UCSD-AML1 (cell line): ENCODE results near the gene NBEA.

Experiments
- DNase-seq: peaks from one replicate; lab custom pipeline; 2025; ENCODE audit not compliant: unreplicated experiment; lab: John Stamatoyannopoulos, UW

Gene NBEA

DNA sequence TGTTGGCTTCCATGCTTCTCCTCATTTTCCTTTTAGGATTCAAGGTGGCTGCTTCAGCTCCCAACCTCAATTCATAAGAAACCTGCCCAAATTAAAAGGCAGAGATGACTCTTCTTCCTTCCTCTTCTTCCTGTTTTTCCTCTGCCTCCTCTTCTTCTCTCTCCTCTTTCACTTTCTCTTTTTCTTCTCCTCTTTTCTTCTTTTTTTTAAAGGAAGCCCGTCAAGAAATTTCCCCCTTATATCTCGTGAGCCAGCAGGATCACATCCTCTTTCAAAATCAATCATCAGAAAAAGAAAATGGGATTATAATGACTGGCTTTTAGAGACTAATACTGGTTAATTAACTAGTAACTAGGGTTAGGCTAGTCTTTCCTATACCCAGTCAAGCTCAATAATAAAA is 220.3 kb downstream of the NBEA start:
- DNase-seq, result no peak

DNA sequence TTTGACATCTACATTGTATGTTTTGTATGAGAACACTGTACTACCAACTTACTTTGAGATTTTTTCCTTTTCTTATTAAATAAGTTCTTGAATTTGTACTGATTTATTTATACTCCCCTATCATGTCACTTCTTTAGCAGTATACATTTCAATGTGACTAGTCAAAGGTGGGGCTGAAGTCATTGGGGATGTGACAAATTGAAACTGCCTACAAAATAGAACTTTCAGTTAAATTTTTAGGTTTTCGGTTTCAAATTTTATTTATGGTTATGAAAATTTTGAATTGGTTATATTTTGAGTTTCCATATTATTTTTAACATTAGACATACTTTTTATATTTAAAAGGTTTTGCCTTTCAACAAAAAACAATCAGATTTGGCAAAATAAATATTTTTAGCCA is 221.6 kb downstream of the NBEA start:
- DNase-seq, result no peak

DNA sequence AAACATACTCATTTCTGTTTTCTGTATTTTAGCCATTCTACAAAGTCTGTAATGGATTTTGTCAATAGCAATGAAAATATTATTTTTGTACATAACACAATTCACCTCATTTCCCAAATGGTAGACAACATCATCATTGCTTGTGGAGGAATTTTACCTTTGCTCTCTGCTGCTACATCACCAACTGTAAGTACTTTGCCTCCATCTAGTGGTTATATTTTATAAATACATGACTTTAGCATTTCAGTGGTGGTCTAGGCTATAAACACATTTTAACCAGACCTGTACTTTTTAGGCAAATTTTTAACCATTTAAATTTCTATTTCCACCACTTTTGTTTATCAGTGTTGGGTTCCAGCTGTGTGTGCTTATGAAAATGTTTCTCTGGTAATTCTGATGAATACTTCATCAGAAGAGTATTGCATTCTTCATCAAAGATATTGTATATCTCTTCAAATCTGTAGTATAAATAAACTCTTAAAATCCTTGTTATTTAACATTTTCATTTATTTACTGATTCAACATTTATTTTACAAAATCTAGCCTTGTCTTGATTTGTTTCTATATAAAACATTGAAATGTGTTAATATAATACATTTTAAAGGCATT is 222.4 kb downstream of the NBEA start:
- DNase-seq, result no peak

DNA sequence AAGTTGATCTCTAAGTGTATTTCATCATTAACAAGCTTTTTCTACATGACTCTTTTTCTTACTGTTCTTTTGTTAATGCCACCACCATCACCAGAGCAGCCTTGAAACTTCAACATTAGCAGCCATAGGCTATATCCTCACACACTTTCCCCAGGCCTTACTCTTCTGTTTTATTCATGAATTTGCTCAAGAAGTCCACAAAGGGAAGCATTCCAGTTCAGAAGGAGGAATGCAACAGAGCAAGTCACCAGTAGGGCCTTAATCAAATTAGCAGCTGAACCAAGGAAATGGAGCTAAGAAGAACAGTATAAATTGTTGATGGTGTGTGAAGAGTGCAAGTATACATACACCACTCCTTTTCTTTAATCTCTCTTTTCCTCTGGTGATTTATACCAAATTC is 223.1 kb downstream of the NBEA start:
- DNase-seq, result no peak

DNA sequence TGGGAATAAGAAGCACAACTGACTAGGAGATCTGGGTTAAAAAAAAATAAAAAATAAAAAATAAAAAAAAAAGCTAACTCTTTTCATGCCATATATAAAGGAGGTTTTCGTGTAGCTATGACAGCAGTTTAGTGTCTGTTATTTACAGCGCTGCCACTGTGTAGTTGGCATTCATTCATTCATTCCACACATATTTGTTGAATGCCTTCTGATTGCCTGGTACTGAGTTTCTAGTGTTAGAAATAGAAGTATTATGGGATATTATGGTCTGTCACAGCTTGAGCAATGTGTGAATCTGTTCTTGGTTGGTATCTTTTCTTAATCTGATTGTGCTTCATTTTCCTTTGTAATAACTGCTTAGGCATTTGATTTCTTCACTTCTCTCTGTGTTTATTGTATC is 237.4 kb downstream of the NBEA start:
- DNase-seq, result no peak

DNA sequence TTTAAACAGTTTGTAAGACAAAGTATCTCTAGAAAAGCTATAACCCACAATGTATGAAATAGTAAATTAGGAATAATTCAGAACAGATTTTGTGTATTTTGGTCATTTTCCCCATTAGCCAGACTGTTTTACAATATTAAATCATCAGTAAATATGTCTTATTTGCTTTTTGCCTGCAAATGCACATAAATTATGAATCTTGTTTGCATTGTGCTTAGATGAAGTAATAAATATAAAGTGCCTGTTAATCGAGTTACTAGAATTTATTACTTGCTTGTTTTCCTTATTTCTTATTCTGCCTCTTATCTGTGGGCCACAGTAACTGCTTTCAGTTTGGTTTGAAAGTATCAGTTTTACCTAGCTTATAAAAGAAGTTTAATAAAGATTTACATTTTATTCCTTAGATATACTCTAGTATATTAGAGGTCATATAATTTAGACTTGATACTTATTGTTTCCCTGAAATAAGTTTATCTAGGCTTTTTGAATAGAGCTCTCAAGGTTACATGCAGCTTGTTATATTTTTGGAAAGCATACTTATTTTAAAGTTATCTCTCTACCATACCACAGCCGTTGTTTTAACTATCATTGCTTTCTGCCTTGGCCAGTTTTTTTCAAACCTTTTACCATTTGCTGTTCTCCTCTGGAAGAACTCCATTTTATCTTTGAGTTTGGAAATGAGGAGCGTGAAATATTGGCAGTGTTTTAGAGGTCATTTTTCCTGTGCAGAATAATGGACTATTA is 238.0 kb downstream of the NBEA start:
- DNase-seq, result no peak

DNA sequence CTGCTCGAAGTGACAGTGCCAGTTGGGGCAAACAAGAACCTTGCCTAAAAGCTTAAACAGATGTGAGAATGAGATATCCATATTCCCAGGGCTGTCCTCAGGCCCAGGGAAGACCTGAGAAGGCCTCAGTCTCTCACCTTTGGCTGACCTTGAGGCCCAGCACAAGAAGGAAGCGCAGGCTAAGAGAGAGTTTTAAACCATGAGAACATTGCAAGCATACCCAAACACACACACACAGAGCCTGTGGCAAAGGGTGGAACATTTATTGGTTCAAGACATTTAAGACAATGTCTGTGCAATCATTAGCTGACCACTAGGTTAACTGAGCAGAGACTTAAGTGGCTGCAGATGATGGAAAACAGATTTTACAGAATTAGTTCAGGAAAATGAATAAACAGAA is 248.2 kb downstream of the NBEA start:
- DNase-seq, result no peak

DNA sequence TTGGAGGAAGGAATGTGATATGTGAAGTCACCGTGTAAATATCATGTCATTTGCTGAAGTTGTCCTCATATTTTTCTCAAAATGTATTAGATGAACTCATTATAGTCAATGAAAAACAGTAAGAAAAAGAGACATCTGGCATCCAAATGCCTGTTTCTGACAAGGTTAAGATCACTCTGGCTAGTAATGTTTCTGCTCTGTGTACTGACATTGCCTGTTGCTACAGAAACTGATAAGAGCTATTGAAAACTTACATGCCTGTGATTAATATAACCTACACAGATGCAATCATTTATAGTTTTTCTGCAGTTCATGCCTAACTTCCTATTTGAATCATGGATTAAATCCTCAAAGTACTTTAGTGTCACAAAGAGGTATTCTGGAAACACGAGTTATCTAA is 249.8 kb downstream of the NBEA start:
- no peak for DNase-seq

DNA sequence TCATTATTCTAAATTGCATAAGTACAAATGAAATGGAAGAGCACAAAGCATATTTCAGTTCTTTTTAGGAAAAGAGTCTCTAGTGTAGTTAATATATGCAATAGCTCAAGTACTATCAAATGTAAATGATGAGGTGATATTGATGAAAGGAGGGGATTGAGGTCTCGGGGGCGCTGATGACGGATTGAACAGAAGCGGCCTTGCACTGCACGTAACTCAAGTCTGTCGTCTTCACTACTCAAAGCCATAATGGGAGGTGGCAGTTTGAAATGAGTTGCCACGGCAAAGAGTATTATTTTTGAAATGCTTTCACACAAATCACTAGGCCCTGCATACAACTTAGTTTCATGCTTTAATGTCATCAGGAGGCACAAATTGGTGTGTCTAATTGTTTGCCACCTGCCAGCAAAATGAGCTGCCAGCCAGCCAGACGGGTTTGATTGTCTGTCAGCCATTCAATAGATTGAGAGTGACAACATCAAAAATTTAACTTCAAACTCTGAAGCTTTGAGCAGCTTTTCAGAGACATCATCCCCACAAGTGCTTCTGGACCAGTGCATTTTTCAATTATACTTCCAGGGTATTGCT is 256.6 kb downstream of the NBEA start:
- no peak for DNase-seq

DNA sequence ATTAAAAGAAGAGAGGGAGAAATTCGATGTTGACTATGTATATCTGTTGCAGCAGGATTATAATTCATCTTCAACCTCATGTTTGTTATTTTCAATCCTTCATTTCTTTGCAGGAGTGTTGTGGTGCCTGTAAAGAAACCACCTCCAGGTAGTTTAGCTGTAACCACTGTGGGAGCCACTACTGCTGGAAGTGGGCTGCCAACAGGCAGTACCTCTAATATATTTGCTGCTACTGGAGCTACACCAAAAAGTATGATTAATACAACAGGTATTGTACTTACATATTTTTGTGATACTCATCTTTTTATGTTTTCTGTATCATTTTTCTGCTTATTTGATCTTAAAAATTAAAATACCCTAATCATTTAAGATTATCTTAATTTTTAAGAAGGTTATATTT is 266.5 kb downstream of the NBEA start:
- DNase-seq, result no peak

DNA sequence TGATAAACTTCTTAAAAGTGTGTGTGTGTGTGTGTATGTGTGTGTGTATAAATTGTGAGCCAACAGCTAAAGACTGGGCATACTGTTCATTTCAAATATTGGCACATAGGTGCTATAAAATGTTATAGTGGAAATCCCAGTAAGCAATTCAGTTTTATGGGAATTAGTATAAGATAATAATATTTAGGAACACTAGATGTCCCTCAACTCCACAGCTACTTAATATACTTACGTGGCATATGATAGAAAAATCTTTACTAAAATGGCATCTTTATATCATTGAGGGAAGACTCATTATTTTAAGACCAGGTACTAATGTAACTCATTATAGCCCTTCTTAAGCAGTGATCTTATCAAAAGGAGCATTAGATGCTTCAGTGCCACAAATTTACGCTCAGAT is 268.2 kb downstream of the NBEA start:
- no peak for DNase-seq

DNA sequence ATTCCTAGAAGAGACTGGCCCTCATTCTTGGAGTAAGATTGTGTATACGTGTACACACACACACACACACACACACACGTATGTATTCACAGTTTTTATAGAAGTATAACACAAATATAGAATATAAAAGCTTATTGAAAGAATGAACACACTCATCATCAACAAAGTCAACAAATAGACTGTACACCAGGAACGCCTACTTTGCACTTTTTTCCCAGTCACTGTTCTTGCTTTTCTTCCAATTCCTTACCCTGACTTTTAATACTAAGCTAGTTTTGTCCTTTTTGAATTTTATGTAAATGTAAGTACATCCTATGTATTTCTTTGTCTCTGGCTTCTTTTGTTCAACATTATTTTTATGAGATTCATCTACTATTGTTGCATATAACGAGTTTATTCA is 269.9 kb downstream of the NBEA start:
- DNase-seq, result no peak

DNA sequence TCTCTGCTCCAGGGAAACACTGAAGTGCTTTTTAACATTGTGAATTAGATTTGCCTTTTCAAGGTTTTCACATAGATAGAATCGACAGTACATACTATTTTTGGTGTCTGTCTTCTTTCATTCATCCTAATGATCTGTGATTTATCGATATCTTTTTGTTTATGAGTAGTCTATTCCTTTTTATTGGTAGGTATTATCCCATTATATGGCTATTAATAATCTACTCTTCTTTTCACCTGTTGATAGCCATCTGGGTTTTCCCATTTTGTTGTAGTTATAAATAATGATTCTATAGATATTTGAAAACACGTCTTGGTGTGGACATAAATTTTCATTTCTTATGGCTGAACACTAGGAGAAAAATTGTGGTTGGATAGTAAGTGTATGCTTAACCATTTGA is 271.8 kb downstream of the NBEA start:
- DNase-seq, result no peak

DNA sequence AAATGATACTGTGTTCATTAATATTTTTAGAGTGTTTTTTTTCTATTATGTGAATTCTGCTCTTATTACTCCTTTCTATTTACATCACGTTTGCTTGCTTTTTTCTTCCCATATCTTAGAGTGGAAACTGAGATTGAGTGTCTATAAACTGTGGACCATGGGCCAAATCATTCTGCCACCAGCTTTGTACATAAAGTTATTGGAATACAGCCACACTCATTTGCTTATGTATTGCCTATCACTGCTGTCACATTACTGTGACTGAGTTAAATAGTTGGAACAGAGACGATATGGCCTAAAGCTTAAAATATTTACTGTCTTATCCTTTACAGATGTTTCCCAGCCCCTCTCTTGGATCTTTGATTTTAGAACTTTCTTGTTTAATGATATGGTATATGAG is 274.1 kb downstream of the NBEA start:
- DNase-seq, result no peak

DNA sequence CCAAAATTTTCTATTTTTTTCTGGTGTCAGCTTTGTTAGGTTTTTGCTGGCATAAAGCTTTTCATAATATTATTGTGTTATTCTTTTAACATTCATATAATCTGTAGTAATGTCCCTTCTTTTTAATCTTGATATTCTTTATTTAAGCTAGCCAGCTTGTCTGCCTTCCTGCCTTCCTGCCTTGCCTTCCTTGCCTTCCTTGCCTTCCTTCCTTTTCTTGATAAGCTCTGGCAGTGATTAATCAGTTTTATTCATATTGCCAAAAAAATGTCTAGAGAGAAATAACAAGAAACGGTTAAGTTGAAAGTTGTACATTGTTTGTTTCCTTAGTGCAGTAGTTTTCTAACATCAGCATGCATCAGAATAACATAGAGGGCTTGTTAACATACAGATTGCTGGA is 277.0 kb downstream of the NBEA start:
- no peak for DNase-seq

DNA sequence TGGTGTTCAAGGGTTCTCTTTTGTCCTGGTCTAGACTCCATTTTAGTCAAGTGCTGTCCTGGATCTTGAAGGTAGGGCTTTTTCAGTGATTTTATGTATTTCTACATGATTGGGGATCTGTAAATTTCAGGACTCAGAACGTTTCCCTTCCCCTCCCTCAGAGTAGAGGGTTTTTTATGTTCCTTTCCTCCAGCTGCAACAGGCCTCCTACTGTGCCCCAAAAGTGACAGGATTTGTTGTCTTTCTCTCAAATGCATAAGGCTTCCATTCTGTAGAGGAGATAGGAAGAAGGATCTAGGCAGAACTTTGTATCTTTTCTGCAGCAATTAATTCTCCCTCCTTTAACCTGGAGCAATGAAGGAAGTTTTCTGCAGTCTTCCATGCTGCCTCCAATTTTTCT is 283.1 kb downstream of the NBEA start:
- no peak for DNase-seq

DNA sequence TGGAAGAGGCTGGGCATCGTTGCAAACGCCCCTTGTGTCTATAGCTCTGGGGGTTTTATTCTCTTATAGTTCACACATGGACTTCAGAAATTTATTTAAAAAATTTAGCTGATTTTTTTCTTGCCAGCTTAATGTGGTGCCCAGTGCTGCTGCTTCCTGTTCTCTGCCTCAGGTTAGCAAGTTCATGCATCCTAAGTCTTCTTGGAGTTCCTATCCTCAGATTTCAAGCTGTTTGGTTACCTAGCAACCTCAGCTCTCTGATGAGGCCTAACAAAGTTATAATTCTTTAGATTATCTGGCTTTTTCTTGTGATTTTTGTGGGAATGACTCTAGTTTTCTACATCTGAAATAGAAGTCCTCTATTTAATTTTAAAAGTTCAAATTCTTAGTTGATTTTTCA is 283.5 kb downstream of the NBEA start:
- no peak for DNase-seq

DNA sequence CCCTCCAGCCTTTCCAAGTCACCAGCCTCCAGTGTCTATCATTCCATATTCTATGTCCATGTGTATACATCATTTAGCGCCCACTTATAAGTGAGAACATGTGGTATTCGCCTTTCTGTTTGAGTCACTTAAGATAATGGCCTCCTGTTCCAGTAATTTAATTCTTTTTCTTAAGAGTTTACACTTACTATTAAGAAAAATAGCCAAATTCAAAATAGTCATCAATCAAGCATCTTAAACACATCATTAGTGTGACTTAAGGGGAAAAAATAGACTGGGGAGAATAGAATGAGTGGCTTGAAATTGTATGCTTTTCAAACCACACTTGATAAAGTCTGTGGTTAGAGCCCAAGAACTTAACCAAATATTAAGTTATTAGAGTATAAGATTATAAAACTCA is 286.5 kb downstream of the NBEA start:
- no peak for DNase-seq

DNA sequence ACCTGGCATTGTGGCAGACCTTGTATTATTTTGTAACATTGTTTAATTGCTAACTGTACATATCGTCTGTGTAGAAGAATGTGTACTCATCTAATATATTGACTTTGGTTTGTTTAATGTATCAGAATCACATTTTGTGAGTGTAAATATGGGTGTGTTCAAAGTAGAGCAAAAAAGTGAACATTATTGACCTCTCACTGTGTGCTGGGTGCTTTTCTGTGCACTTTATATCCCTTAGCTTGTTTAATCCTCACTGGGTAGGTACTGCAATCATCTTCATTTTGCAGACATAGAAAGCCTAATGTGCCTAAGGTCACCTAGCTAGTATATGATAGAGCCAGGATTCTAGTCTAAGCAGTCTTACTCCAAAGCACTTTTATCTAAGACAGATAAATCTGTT is 289.4 kb downstream of the NBEA start:
- DNase-seq, result no peak

DNA sequence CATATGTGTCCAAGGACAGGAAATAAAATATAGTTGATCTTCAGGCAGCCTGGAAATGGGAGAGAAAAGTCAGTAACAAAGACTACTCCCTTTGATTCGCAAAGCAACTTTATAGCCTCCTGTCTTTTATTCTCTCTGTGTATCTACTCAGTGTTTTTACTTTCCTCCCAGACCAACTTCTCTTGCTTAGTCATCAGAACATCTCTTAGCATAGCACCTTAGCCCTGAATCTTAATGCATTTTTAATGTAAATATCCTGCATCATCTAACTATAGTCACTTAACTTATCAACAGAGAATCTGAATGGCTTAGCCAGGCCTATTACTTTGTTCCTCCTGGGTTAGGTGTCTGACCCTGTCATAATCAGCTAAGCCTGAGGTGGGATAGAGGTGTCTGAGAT is 296.2 kb downstream of the NBEA start:
- DNase-seq, result no peak

DNA sequence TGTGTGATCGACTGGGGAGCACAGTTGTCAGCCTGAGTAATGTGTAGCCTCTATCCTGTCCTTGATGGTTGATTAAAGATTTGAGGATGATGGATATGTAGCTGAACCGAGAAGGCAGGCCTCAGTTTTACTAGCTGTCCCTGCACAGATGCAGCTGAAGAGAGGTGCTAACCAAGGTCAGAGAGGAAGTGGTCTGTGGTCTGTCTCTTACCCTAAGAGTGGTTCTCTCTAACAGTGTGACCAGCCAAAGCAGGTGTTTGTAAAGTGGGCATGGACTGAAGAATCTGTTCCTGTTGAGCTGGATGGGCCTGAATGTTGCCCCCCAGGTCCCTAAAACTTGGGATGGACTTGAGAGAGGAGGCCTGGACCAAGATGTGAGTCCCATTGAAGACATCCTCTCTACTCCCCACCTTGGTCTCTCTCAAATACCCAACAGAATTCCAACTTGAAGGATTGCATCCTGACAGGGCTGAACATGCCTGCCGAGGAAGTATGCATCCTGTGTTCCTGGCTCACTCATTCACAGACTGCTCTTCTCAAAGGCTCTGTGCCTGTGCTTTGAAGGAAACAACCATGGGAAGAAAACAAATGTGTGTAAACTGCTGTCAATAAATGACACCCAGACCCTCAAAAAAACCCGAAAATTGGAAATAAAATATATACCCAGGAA is 310.6 kb downstream of the NBEA start:
- DNase-seq, result no peak

DNA sequence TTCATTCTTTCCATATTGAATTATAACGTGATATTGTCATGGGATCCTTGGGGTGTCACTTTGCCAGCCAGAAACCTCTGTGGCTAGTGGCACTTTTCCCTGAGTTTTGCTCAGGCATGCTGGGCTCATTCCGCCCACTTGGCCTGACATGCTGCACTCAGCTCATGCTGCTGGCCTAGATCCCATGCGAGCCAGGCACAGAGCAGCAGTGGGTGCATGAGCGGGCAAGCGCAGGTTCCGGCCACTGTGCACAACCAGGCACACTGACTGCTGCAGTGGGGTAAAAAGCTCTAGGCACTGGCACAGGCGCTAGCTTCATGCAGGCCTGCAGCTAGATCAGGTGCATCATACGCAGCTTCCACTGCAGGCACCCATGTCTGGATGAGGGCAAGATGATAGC is 313.2 kb downstream of the NBEA start:
- DNase-seq, result no peak
